ENCODE results near the gene FDX1.
"Not testable (repeated sequence)": the region's sequence is repeated elsewhere in the genome, so short reads cannot be mapped to it uniquely, and the experiment has no call there.

Gene FDX1

GRCh38 chr11:110429731-110430266, at the start of gene FDX1:
Gene FDX1 (plus strand): TSS chr11:110429948. CDS start chr11:110430121, 173 bp downstream.
- Mint-ChIP-seq H3K9me3 (no peaks in the 10 kb centered on the region), H3K4me3 (peak within 1 kb of the TSS; percentile 94), H3K27ac (peak within 1 kb of the TSS; percentile 94), H3K36me3 (ENCODE audit: low read depth) (peaks cover 5% of the 10 kb centered on the region), H3K4me1 (peaks cover 49% of the 10 kb centered on the region), H3K27me3 (no peaks in the 10 kb centered on the region)
- ATAC-seq, result peak; percentile 94
- peak; percentile 89 for DNase-seq

- Mint-ChIP-seq H3K36me3 (ENCODE audit: low read depth) (no peaks in the 10 kb centered on the region), H3K27ac (no peak overlapping the region), H3K4me3 (no peak overlapping the region), H3K9me3 (no peaks in the 10 kb centered on the region), H3K27me3 (peaks cover 3% of the 10 kb centered on the region), H3K4me1 (peaks cover 6% of the 10 kb centered on the region)
- ATAC-seq, result no peak
- no peak for DNase-seq
Measured at GRCh38 chr11:110380836-110381622, 48.7 kb upstream of the FDX1 start.

- H3K9me3 Mint-ChIP-seq; H3K27ac Mint-ChIP-seq; H3K36me3 Mint-ChIP-seq (ENCODE audit: low read depth); ATAC-seq; H3K4me1 Mint-ChIP-seq; H3K27me3 Mint-ChIP-seq; DNase-seq; H3K4me3 Mint-ChIP-seq: not testable (repeated sequence)
Measured at GRCh38 chr11:110388231-110388630, 41.5 kb upstream of the FDX1 start.

GRCh38 chr11:110389965-110390364, 39.8 kb upstream of the FDX1 start:
- Mint-ChIP-seq H3K9me3 (peaks cover 5% of the 10 kb centered on the region), H3K4me1 (no peaks in the 10 kb centered on the region), H3K36me3 (ENCODE audit: low read depth) (no peaks in the 10 kb centered on the region), H3K27ac (no peak overlapping the region), H3K27me3 (peaks cover 2% of the 10 kb centered on the region), H3K4me3 (no peak overlapping the region)
- ATAC-seq, result no peak
- DNase-seq, result no peak

- no peak for DNase-seq
- H3K9me3 Mint-ChIP-seq, result peaks cover 5% of the 10 kb centered on the region
- H3K4me1 Mint-ChIP-seq, result no peaks in the 10 kb centered on the region
- no peaks in the 10 kb centered on the region for H3K36me3 Mint-ChIP-seq (ENCODE audit: low read depth)
- no peak overlapping the region for H3K27ac Mint-ChIP-seq
- peaks cover 5% of the 10 kb centered on the region for H3K27me3 Mint-ChIP-seq
- no peak for ATAC-seq
- no peak overlapping the region for H3K4me3 Mint-ChIP-seq
Measured at GRCh38 chr11:110392056-110392455, 37.7 kb upstream of the FDX1 start.

GRCh38 chr11:110397668-110398286, 32.0 kb upstream of the FDX1 start:
- not testable (repeated sequence) for DNase-seq; H3K27me3 Mint-ChIP-seq; H3K4me3 Mint-ChIP-seq; H3K27ac Mint-ChIP-seq; H3K4me1 Mint-ChIP-seq; H3K36me3 Mint-ChIP-seq (ENCODE audit: low read depth); ATAC-seq; H3K9me3 Mint-ChIP-seq

- not testable (repeated sequence) for ATAC-seq; H3K4me3 Mint-ChIP-seq; H3K9me3 Mint-ChIP-seq; H3K4me1 Mint-ChIP-seq; H3K27ac Mint-ChIP-seq; H3K36me3 Mint-ChIP-seq (ENCODE audit: low read depth); DNase-seq; H3K27me3 Mint-ChIP-seq
Measured at GRCh38 chr11:110403585-110403984, 26.2 kb upstream of the FDX1 start.

GRCh38 chr11:110405636-110406035, 24.1 kb upstream of the FDX1 start:
- not testable (repeated sequence) for H3K4me3 Mint-ChIP-seq; H3K27ac Mint-ChIP-seq; H3K9me3 Mint-ChIP-seq; DNase-seq; H3K27me3 Mint-ChIP-seq; H3K36me3 Mint-ChIP-seq (ENCODE audit: low read depth); ATAC-seq; H3K4me1 Mint-ChIP-seq

GRCh38 chr11:110407315-110407714, 22.4 kb upstream of the FDX1 start:
- Mint-ChIP-seq H3K27ac (no peak overlapping the region), H3K9me3 (peaks cover 4% of the 10 kb centered on the region), H3K27me3 (no peaks in the 10 kb centered on the region), H3K36me3 (ENCODE audit: low read depth) (no peaks in the 10 kb centered on the region), H3K4me1 (no peaks in the 10 kb centered on the region), H3K4me3 (no peak overlapping the region)
- no peak for ATAC-seq
- no peak for DNase-seq

- Mint-ChIP-seq H3K4me3 (no peak overlapping the region), H3K4me1 (no peaks in the 10 kb centered on the region), H3K9me3 (peaks cover 4% of the 10 kb centered on the region), H3K27me3 (no peaks in the 10 kb centered on the region), H3K36me3 (ENCODE audit: low read depth) (no peaks in the 10 kb centered on the region), H3K27ac (no peak overlapping the region)
- ATAC-seq (no peak), DNase-seq (no peak)
Measured at GRCh38 chr11:110409174-110409573, 20.6 kb upstream of the FDX1 start.

GRCh38 chr11:110410651-110411050, 19.1 kb upstream of the FDX1 start:
- Mint-ChIP-seq H3K9me3 (peaks cover 4% of the 10 kb centered on the region), H3K4me3 (no peak overlapping the region), H3K4me1 (no peaks in the 10 kb centered on the region), H3K27me3 (no peaks in the 10 kb centered on the region), H3K27ac (no peak overlapping the region), H3K36me3 (ENCODE audit: low read depth) (no peaks in the 10 kb centered on the region)
- no peak for ATAC-seq
- no peak for DNase-seq

GRCh38 chr11:110415081-110415480, 14.7 kb upstream of the FDX1 start:
- Mint-ChIP-seq H3K4me3 (no peak overlapping the region), H3K36me3 (ENCODE audit: low read depth) (no peaks in the 10 kb centered on the region), H3K9me3 (no peaks in the 10 kb centered on the region), H3K27ac (no peak overlapping the region), H3K4me1 (no peaks in the 10 kb centered on the region), H3K27me3 (peaks cover 3% of the 10 kb centered on the region)
- DNase-seq (no peak), ATAC-seq (no peak)

GRCh38 chr11:110421658-110422057, 8.1 kb upstream of the FDX1 start:
- not testable (repeated sequence) for H3K27me3 Mint-ChIP-seq; H3K4me3 Mint-ChIP-seq; H3K9me3 Mint-ChIP-seq; DNase-seq; ATAC-seq; H3K36me3 Mint-ChIP-seq (ENCODE audit: low read depth); H3K4me1 Mint-ChIP-seq; H3K27ac Mint-ChIP-seq

GRCh38 chr11:110422306-110422905, 7.3 kb upstream of the FDX1 start:
- no peak overlapping the region for H3K4me3 Mint-ChIP-seq
- H3K4me1 Mint-ChIP-seq, result no peaks in the 10 kb centered on the region
- no peaks in the 10 kb centered on the region for H3K36me3 Mint-ChIP-seq (ENCODE audit: low read depth)

More at GRCh38 chr11:110422306-110422905, 7.3 kb upstream of the FDX1 start:
- no peak overlapping the region for H3K27ac Mint-ChIP-seq
- ATAC-seq, result no peak
- peaks cover 3% of the 10 kb centered on the region for H3K27me3 Mint-ChIP-seq
- no peak for DNase-seq
- no peaks in the 10 kb centered on the region for H3K9me3 Mint-ChIP-seq
